ENCODE data around the gene AKR1E2.

Gene AKR1E2

DNA sequence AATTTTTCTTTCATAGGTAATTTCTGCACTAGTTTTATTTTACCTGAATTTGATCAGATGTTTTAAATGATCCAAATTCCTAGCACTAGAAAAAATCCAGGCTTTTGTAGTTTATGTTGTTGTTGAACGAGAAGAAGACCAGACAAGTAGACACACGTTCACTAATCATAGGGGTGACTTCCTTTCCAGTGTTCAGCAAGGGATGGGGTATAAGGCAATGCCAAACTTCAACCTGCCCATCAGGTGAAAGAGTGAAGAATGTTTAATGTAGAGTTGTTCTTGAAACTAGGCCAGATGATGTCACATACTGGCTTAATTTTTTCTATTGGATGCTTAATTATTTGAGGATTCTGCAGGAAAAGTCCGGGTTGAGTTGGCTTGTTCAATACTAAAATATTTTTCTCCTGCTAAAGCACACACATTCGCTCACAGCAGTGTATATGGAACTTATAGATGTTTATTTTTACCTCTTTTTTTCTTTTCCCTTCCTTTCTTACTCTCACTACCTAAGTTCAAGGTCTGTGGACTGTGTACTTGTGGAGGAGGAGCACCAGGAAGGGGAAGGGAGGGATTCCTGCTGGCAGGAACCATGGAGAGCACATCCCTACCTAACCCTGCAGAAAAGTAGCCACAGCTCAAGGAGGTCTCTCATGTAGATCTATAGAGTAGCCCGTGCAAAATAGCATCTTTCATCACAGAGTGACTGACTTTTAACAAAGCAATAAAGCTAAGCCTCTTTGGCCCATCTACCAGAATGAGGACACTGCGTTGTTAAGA lies 23.1 kb upstream of the AKR1E2 start:
- peaks cover 0 to 6% (median 0%) of the 10 kb centered on the region in 4 experiments for H3K4me1 ChIP-seq (ENCODE audit: control extremely low read depth in 1 of 4, control insufficient read depth in 4 of 4, insufficient read depth in 4 of 4, low read length in 3 of 4)
- ChIA-PET CTCF (no interaction called here), POLR2A (no interaction called here)
- no peaks in the 10 kb centered on the region for H3K27me3 ChIP-seq (replicated peaks in 2 of 5; ENCODE audit: control insufficient read depth in 4 of 5, insufficient read depth in 5 of 5, low read length in 4 of 5)
- H3K36me3 ChIP-seq (ENCODE audit: control insufficient read depth in 4 of 4, insufficient read depth in 4 of 4, low read length in 3 of 4): no peaks in the 10 kb centered on the region
- H3K4me3 ChIP-seq (ENCODE audit: control insufficient read depth in 1 of 7, extremely low read depth in 1 of 7, insufficient read depth in 4 of 7, low read depth in 2 of 7, low read length in 6 of 7): no peak overlapping the region
- no peaks in the 10 kb centered on the region for H3K9me3 ChIP-seq (ENCODE audit: control extremely low read depth in 1 of 5, control insufficient read depth in 4 of 5, insufficient read depth in 2 of 5, low read depth in 1 of 5, low read length in 4 of 5)
- no peak for DNase-seq
- 94% methylated on average over 3 of the region's 6 CpGs for WGBS (ENCODE audit: insufficient coverage)
- no peak overlapping the region for H3K27ac ChIP-seq (ENCODE audit: insufficient read depth in 1 of 2, low read depth in 1 of 2, low read length in 2 of 2, poor library complexity in 1 of 2, severe bottlenecking in 2 of 2)

DNA sequence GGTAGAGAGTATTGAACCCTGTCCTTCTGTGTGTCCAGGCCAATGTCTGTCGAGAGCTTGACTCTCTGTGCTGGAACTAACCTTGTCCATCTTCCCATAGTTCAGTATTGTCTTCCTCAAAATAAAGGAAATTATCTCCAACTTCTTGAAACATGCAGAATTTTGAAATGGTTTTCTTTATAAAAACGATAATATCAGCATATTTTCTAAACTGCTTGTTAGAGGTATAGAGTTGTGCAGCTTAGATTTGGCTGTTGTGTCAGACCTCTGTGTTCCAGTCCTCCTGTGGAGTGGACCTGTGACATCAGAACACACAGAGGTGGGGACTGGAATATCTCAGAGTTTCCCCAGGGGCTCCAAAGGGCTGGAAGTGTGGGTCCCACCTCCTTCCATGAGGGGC lies 22.2 kb upstream of the AKR1E2 start:
- Histone ChIP-seq H3K9me3 (ENCODE audit: control extremely low read depth in 1 of 5, control insufficient read depth in 4 of 5, insufficient read depth in 2 of 5, low read depth in 1 of 5, low read length in 4 of 5) (no peaks in the 10 kb centered on the region), H3K27me3 (replicated peaks in 2 of 5; ENCODE audit: control insufficient read depth in 4 of 5, insufficient read depth in 5 of 5, low read length in 4 of 5) (no peaks in the 10 kb centered on the region), H3K36me3 (ENCODE audit: control insufficient read depth in 4 of 4, insufficient read depth in 4 of 4, low read length in 3 of 4) (no peaks in the 10 kb centered on the region), H3K4me1 (ENCODE audit: control extremely low read depth in 1 of 4, control insufficient read depth in 4 of 4, insufficient read depth in 4 of 4, low read length in 3 of 4) (no peaks in the 10 kb centered on the region), H3K27ac (ENCODE audit: insufficient read depth in 1 of 2, low read depth in 1 of 2, low read length in 2 of 2, poor library complexity in 1 of 2, severe bottlenecking in 2 of 2) (no peak overlapping the region), H3K4me3 (ENCODE audit: control insufficient read depth in 1 of 7, extremely low read depth in 1 of 7, insufficient read depth in 4 of 7, low read depth in 2 of 7, low read length in 6 of 7) (no peak overlapping the region)
- ChIA-PET CTCF (no interaction called here), POLR2A (no interaction called here)
- DNase-seq: no peak
- no CpG with 5 or more reads among the region's 2 CpGs for whole genome bisulfite sequencing (ENCODE audit: insufficient coverage)

DNA sequence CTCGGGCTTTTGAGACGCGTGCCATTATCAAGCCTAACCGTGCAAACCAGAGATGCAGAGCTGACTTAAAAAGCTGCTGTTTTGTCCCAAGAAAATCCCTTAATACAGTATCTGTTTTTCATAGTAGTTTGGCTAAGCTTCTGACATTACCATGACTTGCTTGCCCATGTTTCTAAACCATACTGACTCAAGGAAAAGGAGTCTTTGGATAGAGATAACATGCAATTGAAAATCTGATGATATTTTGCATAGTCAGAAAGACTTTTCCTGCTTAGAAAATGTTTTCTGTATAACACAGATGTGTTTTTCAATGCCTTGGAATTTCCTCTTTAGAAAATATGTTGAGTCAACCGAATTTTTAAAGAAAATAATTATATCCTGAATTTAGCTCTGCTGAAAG lies 21.5 kb upstream of the AKR1E2 start:
- H3K4me3 ChIP-seq (ENCODE audit: control insufficient read depth in 1 of 7, extremely low read depth in 1 of 7, insufficient read depth in 4 of 7, low read depth in 2 of 7, low read length in 6 of 7): no peak overlapping the region
- 100% methylated on average over 4 of the region's 5 CpGs for WGBS (ENCODE audit: insufficient coverage)
- H3K36me3 ChIP-seq (ENCODE audit: control insufficient read depth in 4 of 4, insufficient read depth in 4 of 4, low read length in 3 of 4): no peaks in the 10 kb centered on the region
- H3K27ac ChIP-seq (ENCODE audit: insufficient read depth in 1 of 2, low read depth in 1 of 2, low read length in 2 of 2, poor library complexity in 1 of 2, severe bottlenecking in 2 of 2): no peak overlapping the region
- H3K27me3 ChIP-seq (replicated peaks in 2 of 5; ENCODE audit: control insufficient read depth in 4 of 5, insufficient read depth in 5 of 5, low read length in 4 of 5): no peaks in the 10 kb centered on the region
- no peak for DNase-seq
- CTCF ChIA-PET: no interaction called here
- H3K9me3 ChIP-seq (ENCODE audit: control extremely low read depth in 1 of 5, control insufficient read depth in 4 of 5, insufficient read depth in 2 of 5, low read depth in 1 of 5, low read length in 4 of 5): no peaks in the 10 kb centered on the region
- POLR2A ChIA-PET: no interaction called here
- H3K4me1 ChIP-seq (ENCODE audit: control extremely low read depth in 1 of 4, control insufficient read depth in 4 of 4, insufficient read depth in 4 of 4, low read length in 3 of 4): no peaks in the 10 kb centered on the region

DNA sequence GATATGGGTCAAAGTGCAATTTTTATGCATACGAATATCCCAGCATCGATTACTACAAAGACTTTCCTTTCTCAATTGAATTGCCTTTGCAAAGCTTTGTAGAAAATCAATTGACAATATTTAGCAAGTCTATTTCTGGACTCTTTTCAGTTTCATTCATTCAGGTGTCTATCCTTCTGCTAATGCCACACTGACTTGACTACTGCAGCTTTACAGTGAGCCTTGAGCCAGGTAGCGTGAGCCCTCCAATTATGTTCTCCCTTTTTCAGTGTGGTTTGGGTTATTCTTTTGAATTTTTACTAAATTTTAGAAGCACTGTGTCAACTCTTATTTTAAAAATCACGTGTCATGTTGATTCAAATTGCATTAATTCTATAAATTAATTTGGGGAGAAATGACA lies 19.5 kb upstream of the AKR1E2 start:
- CTCF ChIA-PET: interaction anchor here (0.7 kb wide), 1 partner anchor 925 kb away, joined by 4 read pairs; no protein-coding TSS in a partner anchor
- no CpG with 5 or more reads among the region's 4 CpGs for WGBS (ENCODE audit: insufficient coverage)
- H3K4me1 ChIP-seq (ENCODE audit: control extremely low read depth in 1 of 4, control insufficient read depth in 4 of 4, insufficient read depth in 4 of 4, low read length in 3 of 4): no peaks in the 10 kb centered on the region

DNA sequence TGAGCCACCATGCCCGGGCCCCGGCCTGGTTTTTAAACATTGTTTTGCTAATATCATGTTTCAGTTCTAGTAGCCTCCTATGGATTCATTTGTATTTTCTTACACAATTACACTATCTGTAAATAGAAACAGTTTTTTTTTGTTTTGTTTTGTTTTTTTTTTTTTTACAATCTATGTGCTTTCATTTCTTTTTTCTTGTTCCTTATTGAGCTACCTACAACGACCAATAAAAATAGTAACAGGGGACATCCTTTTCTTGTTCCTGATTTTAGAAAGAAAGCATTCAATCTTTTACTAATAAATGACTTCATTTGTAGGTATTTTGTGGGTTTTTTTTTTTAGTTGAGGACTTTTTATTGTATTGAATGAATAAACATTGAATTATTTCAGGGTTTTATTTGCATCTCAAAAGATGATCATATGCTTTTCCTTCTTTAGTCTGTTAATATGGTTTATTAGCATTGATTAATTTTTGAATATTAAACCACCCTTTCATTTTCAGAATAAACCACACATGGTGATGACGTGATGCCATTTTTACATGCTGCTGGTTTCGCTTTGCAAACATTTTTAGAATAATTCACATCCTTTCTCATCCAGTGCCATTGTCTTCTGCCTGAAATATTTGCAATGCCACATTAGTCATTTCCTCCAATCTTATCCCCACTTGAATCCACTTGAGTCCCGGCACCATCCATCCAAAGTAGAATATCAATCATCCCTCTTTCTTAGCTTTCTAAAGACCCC lies 18.1 kb upstream of the AKR1E2 start:
- CTCF ChIA-PET: interaction anchor here (1.1 kb wide), 1 partner anchor 174 kb away, joined by 3 read pairs; no protein-coding TSS in a partner anchor
- Histone ChIP-seq H3K36me3 (ENCODE audit: control insufficient read depth in 4 of 4, insufficient read depth in 4 of 4, low read length in 3 of 4) (no peaks in the 10 kb centered on the region), H3K4me3 (ENCODE audit: control insufficient read depth in 1 of 7, extremely low read depth in 1 of 7, insufficient read depth in 4 of 7, low read depth in 2 of 7, low read length in 6 of 7) (no peak overlapping the region), H3K4me1 (ENCODE audit: control extremely low read depth in 1 of 4, control insufficient read depth in 4 of 4, insufficient read depth in 4 of 4, low read length in 3 of 4) (no peaks in the 10 kb centered on the region), H3K27me3 (replicated peaks in 2 of 5; ENCODE audit: control insufficient read depth in 4 of 5, insufficient read depth in 5 of 5, low read length in 4 of 5) (no peaks in the 10 kb centered on the region), H3K27ac (ENCODE audit: insufficient read depth in 1 of 2, low read depth in 1 of 2, low read length in 2 of 2, poor library complexity in 1 of 2, severe bottlenecking in 2 of 2) (no peak overlapping the region), H3K9me3 (ENCODE audit: control extremely low read depth in 1 of 5, control insufficient read depth in 4 of 5, insufficient read depth in 2 of 5, low read depth in 1 of 5, low read length in 4 of 5) (no peaks in the 10 kb centered on the region)
- 80% methylated on average over 3 of the region's 6 CpGs for WGBS (ENCODE audit: insufficient coverage)
- DNase-seq: no peak
- POLR2A ChIA-PET: interaction anchor here (0.6 kb wide), 1 partner anchor 90 kb away, joined by 3 read pairs; no protein-coding TSS in a partner anchor

More for the DNA sequence above, 19.5 kb upstream of the AKR1E2 start:
- DNase-seq: no peak
- H3K27me3 ChIP-seq (replicated peaks in 2 of 5; ENCODE audit: control insufficient read depth in 4 of 5, insufficient read depth in 5 of 5, low read length in 4 of 5): no peaks in the 10 kb centered on the region
- no peaks in the 10 kb centered on the region for H3K9me3 ChIP-seq (ENCODE audit: control extremely low read depth in 1 of 5, control insufficient read depth in 4 of 5, insufficient read depth in 2 of 5, low read depth in 1 of 5, low read length in 4 of 5)
- no peaks in the 10 kb centered on the region for H3K36me3 ChIP-seq (ENCODE audit: control insufficient read depth in 4 of 4, insufficient read depth in 4 of 4, low read length in 3 of 4)
- H3K27ac ChIP-seq (ENCODE audit: insufficient read depth in 1 of 2, low read depth in 1 of 2, low read length in 2 of 2, poor library complexity in 1 of 2, severe bottlenecking in 2 of 2): no peak overlapping the region
- H3K4me3 ChIP-seq (ENCODE audit: control insufficient read depth in 1 of 7, extremely low read depth in 1 of 7, insufficient read depth in 4 of 7, low read depth in 2 of 7, low read length in 6 of 7): no peak overlapping the region
- POLR2A ChIA-PET: no interaction called here

DNA sequence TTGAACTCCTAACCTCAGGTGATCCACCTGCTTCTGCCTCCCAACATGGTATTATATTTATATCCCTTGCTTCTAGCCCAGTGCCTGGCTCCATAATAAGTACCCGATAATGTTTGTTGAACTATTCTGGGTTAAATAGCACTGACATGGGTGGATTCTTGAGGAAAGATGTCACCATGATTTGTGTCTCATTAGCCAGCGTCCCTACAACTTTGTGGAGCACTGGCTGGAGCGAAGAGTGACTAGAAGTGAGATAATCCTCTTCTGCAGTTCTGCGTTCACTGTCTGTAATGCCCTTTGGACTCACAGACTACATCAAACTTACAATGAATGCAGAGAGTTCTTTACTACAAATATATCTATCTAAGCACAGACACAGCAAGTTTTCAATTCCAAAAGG lies 16.9 kb upstream of the AKR1E2 start:
- POLR2A ChIA-PET: no interaction called here
- Histone ChIP-seq H3K27ac (ENCODE audit: insufficient read depth in 1 of 2, low read depth in 1 of 2, low read length in 2 of 2, poor library complexity in 1 of 2, severe bottlenecking in 2 of 2) (no peak overlapping the region), H3K27me3 (replicated peaks in 2 of 5; ENCODE audit: control insufficient read depth in 4 of 5, insufficient read depth in 5 of 5, low read length in 4 of 5) (no peaks in the 10 kb centered on the region), H3K9me3 (ENCODE audit: control extremely low read depth in 1 of 5, control insufficient read depth in 4 of 5, insufficient read depth in 2 of 5, low read depth in 1 of 5, low read length in 4 of 5) (no peaks in the 10 kb centered on the region), H3K36me3 (ENCODE audit: control insufficient read depth in 4 of 4, insufficient read depth in 4 of 4, low read length in 3 of 4) (no peaks in the 10 kb centered on the region), H3K4me3 (ENCODE audit: control insufficient read depth in 1 of 7, extremely low read depth in 1 of 7, insufficient read depth in 4 of 7, low read depth in 2 of 7, low read length in 6 of 7) (no peak overlapping the region), H3K4me1 (ENCODE audit: control extremely low read depth in 1 of 4, control insufficient read depth in 4 of 4, insufficient read depth in 4 of 4, low read length in 3 of 4) (no peaks in the 10 kb centered on the region)
- CTCF ChIA-PET: no interaction called here
- DNase-seq: no peak
- WGBS (ENCODE audit: insufficient coverage): 90% methylated on average over 2 of the region's 4 CpGs

DNA sequence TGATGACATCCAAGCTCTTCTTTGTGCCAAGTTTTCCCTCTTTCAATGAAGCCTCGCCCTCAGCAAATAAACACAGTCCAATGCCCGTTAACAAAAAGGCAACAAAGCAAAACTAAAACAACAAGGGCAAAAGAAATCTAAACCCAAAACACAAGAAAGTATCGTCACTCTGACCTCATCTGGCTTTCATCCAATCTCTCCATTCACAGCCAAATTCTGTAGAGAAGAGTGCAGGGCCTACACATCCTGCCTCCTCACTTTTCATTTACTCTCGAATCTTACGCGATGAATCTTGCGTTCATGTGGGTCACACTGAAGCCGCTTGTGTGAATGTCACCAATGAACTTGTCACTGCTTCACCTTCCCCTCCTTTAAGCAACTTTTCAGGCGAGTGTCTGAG lies 15.9 kb upstream of the AKR1E2 start:
- no peaks in the 10 kb centered on the region for H3K36me3 ChIP-seq (ENCODE audit: control insufficient read depth in 4 of 4, insufficient read depth in 4 of 4, low read length in 3 of 4)
- H3K4me1 ChIP-seq (ENCODE audit: control extremely low read depth in 1 of 4, control insufficient read depth in 4 of 4, insufficient read depth in 4 of 4, low read length in 3 of 4): no peaks in the 10 kb centered on the region
- H3K27me3 ChIP-seq (replicated peaks in 2 of 5; ENCODE audit: control insufficient read depth in 4 of 5, insufficient read depth in 5 of 5, low read length in 4 of 5): no peaks in the 10 kb centered on the region
- H3K27ac ChIP-seq (ENCODE audit: insufficient read depth in 1 of 2, low read depth in 1 of 2, low read length in 2 of 2, poor library complexity in 1 of 2, severe bottlenecking in 2 of 2): no peak overlapping the region
- no peak for DNase-seq
- CTCF ChIA-PET: interaction anchor here (0.7 to 1.2 kb wide), 2 partner anchors 13 to 25 kb away, joined by 3 read pairs; no protein-coding TSS in a partner anchor
- 82% methylated on average over 8 of the region's 9 CpGs for WGBS (ENCODE audit: insufficient coverage)
- no peak overlapping the region for H3K4me3 ChIP-seq (ENCODE audit: control insufficient read depth in 1 of 7, extremely low read depth in 1 of 7, insufficient read depth in 4 of 7, low read depth in 2 of 7, low read length in 6 of 7)
- no peaks in the 10 kb centered on the region for H3K9me3 ChIP-seq (ENCODE audit: control extremely low read depth in 1 of 5, control insufficient read depth in 4 of 5, insufficient read depth in 2 of 5, low read depth in 1 of 5, low read length in 4 of 5)
- POLR2A ChIA-PET: no interaction called here
